GM23338 (cell line): ENCODE data around the gene DGKB.

ENCODE experiments used
- EZH2 ChIP-seq: fragments of 200-600 bp; sonication (generic); IDR thresholded peaks from one replicate; pipeline ENCODE4 v1.8.0; 2017; ENCODE audit warnings: antibody characterized with exemption, mild to moderate bottlenecking, low read depth; ENCODE audit not compliant: unreplicated experiment
- EZH2phosphoT487 ChIP-seq: fragments of 200-600 bp; sonication (generic); IDR thresholded peaks from one replicate; pipeline ENCODE4 v1.8.1; 2018; ENCODE audit warnings: antibody characterized with exemption; ENCODE audit not compliant: unreplicated experiment
- POLR2AphosphoS5 ChIP-seq: IDR thresholded peaks from 2 replicates; pipeline ENCODE4 v1.6.1; 2016; ENCODE audit warnings: antibody characterized with exemption, low read depth
- ZNF114 ChIP-seq: fragments of 250-450 bp; sonication (Bioruptor Pico); IDR thresholded peaks from 2 replicates; pipeline ENCODE4 v1.5.0; 2020; ENCODE audit warnings: mild to moderate bottlenecking, moderate library complexity
- TF ChIP-seq, protein P1 (sequence below), 2 experiments: fragments of 200-600 bp in 1 of 2; sonication (generic) in 1 of 2; conservative IDR thresholded peaks; 2 replicates each; pipeline versions ENCODE4 v1.5.1 to v1.6.1; 2016 to 2017; ENCODE audit warnings: antibody characterized with exemption in 2 of 2, low read depth in 2 of 2, mild to moderate bottlenecking in 2 of 2, moderate library complexity in 1 of 2
- TF ChIP-seq, protein P2 (sequence below): IDR thresholded peaks from one replicate; pipeline ENCODE4 v1.6.1; 2018; ENCODE audit warnings: antibody characterized with exemption; ENCODE audit not compliant: unreplicated experiment
- TF ChIP-seq, protein P3 (sequence below): fragments of 250-450 bp; sonication (Bioruptor Pico); IDR thresholded peaks from 2 replicates; pipeline ENCODE4 v1.5.0; 2020; ENCODE audit warnings: mild to moderate bottlenecking, moderate library complexity

DNA sequence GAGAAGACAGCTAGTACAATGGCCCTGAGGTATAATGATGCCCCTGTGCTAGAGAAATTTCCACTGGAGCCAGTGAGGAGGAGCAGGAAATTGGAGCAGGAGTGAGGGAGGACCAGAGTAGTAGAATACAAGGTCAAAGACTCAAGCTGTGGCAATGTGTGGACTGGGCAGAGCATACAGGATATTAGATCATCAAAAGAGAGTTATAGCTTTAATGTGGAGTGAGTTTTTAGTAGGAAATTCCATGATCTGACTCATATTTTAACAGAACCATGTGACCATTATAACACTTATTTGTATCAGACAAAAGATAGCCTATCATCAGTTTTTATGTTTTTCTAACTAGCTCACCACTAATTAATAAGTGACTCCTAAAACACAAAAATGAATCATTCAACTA lies 154.1 kb downstream of the DGKB start:
- TF ChIP-seq, protein P1, sequence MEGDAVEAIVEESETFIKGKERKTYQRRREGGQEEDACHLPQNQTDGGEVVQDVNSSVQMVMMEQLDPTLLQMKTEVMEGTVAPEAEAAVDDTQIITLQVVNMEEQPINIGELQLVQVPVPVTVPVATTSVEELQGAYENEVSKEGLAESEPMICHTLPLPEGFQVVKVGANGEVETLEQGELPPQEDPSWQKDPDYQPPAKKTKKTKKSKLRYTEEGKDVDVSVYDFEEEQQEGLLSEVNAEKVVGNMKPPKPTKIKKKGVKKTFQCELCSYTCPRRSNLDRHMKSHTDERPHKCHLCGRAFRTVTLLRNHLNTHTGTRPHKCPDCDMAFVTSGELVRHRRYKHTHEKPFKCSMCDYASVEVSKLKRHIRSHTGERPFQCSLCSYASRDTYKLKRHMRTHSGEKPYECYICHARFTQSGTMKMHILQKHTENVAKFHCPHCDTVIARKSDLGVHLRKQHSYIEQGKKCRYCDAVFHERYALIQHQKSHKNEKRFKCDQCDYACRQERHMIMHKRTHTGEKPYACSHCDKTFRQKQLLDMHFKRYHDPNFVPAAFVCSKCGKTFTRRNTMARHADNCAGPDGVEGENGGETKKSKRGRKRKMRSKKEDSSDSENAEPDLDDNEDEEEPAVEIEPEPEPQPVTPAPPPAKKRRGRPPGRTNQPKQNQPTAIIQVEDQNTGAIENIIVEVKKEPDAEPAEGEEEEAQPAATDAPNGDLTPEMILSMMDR (conservative IDR thresholded peaks at IDR 0.05; ENCODE audit: low read depth in 2 of 2) = no peak
- TF ChIP-seq ZNF114 = no peak
- TF ChIP-seq, protein P2, sequence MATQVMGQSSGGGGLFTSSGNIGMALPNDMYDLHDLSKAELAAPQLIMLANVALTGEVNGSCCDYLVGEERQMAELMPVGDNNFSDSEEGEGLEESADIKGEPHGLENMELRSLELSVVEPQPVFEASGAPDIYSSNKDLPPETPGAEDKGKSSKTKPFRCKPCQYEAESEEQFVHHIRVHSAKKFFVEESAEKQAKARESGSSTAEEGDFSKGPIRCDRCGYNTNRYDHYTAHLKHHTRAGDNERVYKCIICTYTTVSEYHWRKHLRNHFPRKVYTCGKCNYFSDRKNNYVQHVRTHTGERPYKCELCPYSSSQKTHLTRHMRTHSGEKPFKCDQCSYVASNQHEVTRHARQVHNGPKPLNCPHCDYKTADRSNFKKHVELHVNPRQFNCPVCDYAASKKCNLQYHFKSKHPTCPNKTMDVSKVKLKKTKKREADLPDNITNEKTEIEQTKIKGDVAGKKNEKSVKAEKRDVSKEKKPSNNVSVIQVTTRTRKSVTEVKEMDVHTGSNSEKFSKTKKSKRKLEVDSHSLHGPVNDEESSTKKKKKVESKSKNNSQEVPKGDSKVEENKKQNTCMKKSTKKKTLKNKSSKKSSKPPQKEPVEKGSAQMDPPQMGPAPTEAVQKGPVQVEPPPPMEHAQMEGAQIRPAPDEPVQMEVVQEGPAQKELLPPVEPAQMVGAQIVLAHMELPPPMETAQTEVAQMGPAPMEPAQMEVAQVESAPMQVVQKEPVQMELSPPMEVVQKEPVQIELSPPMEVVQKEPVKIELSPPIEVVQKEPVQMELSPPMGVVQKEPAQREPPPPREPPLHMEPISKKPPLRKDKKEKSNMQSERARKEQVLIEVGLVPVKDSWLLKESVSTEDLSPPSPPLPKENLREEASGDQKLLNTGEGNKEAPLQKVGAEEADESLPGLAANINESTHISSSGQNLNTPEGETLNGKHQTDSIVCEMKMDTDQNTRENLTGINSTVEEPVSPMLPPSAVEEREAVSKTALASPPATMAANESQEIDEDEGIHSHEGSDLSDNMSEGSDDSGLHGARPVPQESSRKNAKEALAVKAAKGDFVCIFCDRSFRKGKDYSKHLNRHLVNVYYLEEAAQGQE = no peak
- no peak for TF ChIP-seq EZH2
- TF ChIP-seq POLR2AphosphoS5 = no peak
- TF ChIP-seq EZH2phosphoT487 = no peak
- TF ChIP-seq, protein P3, sequence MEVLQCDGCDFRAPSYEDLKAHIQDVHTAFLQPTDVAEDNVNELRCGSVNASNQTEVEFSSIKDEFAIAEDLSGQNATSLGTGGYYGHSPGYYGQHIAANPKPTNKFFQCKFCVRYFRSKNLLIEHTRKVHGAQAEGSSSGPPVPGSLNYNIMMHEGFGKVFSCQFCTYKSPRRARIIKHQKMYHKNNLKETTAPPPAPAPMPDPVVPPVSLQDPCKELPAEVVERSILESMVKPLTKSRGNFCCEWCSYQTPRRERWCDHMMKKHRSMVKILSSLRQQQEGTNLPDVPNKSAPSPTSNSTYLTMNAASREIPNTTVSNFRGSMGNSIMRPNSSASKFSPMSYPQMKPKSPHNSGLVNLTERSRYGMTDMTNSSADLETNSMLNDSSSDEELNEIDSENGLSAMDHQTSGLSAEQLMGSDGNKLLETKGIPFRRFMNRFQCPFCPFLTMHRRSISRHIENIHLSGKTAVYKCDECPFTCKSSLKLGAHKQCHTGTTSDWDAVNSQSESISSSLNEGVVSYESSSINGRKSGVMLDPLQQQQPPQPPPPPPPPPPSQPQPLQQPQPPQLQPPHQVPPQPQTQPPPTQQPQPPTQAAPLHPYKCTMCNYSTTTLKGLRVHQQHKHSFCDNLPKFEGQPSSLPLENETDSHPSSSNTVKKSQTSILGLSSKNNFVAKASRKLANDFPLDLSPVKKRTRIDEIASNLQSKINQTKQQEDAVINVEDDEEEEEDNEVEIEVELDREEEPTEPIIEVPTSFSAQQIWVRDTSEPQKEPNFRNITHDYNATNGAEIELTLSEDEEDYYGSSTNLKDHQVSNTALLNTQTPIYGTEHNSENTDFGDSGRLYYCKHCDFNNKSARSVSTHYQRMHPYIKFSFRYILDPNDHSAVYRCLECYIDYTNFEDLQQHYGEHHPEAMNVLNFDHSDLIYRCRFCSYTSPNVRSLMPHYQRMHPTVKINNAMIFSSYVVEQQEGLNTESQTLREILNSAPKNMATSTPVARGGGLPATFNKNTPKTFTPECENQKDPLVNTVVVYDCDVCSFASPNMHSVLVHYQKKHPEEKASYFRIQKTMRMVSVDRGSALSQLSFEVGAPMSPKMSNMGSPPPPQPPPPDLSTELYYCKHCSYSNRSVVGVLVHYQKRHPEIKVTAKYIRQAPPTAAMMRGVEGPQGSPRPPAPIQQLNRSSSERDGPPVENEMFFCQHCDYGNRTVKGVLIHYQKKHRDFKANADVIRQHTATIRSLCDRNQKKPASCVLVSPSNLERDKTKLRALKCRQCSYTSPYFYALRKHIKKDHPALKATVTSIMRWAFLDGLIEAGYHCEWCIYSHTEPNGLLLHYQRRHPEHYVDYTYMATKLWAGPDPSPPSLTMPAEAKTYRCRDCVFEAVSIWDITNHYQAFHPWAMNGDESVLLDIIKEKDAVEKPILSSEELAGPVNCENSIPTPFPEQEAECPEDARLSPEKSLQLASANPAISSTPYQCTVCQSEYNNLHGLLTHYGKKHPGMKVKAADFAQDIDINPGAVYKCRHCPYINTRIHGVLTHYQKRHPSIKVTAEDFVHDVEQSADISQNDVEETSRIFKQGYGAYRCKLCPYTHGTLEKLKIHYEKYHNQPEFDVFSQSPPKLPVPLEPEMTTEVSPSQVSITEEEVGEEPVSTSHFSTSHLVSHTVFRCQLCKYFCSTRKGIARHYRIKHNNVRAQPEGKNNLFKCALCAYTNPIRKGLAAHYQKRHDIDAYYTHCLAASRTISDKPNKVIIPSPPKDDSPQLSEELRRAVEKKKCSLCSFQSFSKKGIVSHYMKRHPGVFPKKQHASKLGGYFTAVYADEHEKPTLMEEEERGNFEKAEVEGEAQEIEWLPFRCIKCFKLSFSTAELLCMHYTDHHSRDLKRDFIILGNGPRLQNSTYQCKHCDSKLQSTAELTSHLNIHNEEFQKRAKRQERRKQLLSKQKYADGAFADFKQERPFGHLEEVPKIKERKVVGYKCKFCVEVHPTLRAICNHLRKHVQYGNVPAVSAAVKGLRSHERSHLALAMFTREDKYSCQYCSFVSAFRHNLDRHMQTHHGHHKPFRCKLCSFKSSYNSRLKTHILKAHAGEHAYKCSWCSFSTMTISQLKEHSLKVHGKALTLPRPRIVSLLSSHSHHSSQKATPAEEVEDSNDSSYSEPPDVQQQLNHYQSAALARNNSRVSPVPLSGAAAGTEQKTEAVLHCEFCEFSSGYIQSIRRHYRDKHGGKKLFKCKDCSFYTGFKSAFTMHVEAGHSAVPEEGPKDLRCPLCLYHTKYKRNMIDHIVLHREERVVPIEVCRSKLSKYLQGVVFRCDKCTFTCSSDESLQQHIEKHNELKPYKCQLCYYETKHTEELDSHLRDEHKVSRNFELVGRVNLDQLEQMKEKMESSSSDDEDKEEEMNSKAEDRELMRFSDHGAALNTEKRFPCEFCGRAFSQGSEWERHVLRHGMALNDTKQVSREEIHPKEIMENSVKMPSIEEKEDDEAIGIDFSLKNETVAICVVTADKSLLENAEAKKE = no peak
